NCI-H1694 treated with DMSO at 0.1 percent for 48 hours (cell line): ENCODE measurements around the gene KRTAP10-5.

ENCODE experiments used
- DNase-seq: peaks from one replicate; lab custom pipeline; 2025; lab: John Stamatoyannopoulos, UW

KRTAP10-5 gene

GRCh38 chr21:44549525-44550211 lies 30.7 kb downstream of the KRTAP10-5 start:
- DNase-seq: no peak

GRCh38 chr21:44548922-44549321 lies 31.5 kb downstream of the KRTAP10-5 start:
- no peak for DNase-seq

- peak; percentile 88 for DNase-seq
These were observed 32.0 kb downstream of the KRTAP10-5 start for GRCh38 chr21:44548381-44548780.

- peak; percentile 91 for DNase-seq
These were observed 32.6 kb downstream of the KRTAP10-5 start for GRCh38 chr21:44547656-44548331.

- no peak for DNase-seq
These were observed 35.8 kb downstream of the KRTAP10-5 start for GRCh38 chr21:44544566-44544965.

GRCh38 chr21:44542716-44543115 lies 37.7 kb downstream of the KRTAP10-5 start:
- no peak for DNase-seq

- DNase-seq: no peak
These were observed 39.6 kb downstream of the KRTAP10-5 start for GRCh38 chr21:44540741-44541288.

- no peak for DNase-seq
These were observed 40.3 kb downstream of the KRTAP10-5 start, which contains the start of gene KRTAP10-1 for GRCh38 chr21:44539991-44540666. KRTAP10-1 (minus strand) TSS chr21:44540195; CDS start chr21:44540150, 45 bp downstream.

- DNase-seq: no peak
These were observed 41.4 kb downstream of the KRTAP10-5 start for GRCh38 chr21:44539046-44539445.

GRCh38 chr21:44537930-44538911 lies 42.2 kb downstream of the KRTAP10-5 start:
- no peak for DNase-seq

GRCh38 chr21:44535963-44536362 lies 44.4 kb downstream of the KRTAP10-5 start:
- no peak for DNase-seq

- DNase-seq: no peak
These were observed 45.7 kb downstream of the KRTAP10-5 start for GRCh38 chr21:44534688-44535087.

GRCh38 chr21:44533891-44534627 lies 46.3 kb downstream of the KRTAP10-5 start:
- DNase-seq: no peak

GRCh38 chr21:44533121-44533890 lies 47.1 kb downstream of the KRTAP10-5 start:
- no peak for DNase-seq

- no peak for DNase-seq
These were observed 47.7 kb downstream of the KRTAP10-5 start for GRCh38 chr21:44532712-44533111.

- DNase-seq: peak; percentile 47
These were observed 48.5 kb downstream of the KRTAP10-5 start for GRCh38 chr21:44531606-44532564.

GRCh38 chr21:44530903-44531605 lies 49.4 kb downstream of the KRTAP10-5 start:
- no peak for DNase-seq
